IPS-15b (cell line): ENCODE data around the gene ATXN1.

Experiments
- H3K27me3 ChIP-seq: one replicate; pipeline ENCODE4 v1.6.1; 2013; ENCODE audit warnings: low read length; ENCODE audit not compliant: control insufficient read depth, insufficient read depth
- H3K36me3 ChIP-seq: one replicate; pipeline ENCODE4 v1.6.1; 2013; ENCODE audit warnings: low read length; ENCODE audit not compliant: control insufficient read depth, insufficient read depth
- H3K4me1 ChIP-seq: one replicate; pipeline ENCODE4 v1.6.1; 2013; ENCODE audit warnings: mild to moderate bottlenecking, low read length; ENCODE audit not compliant: control insufficient read depth, insufficient read depth
- H3K4me3 ChIP-seq: one replicate; pipeline ENCODE4 v1.5.1; 2013; ENCODE audit warnings: low read depth, low read length
- H3K9ac ChIP-seq: one replicate; pipeline ENCODE4 v1.6.1; 2013; ENCODE audit warnings: low read depth, mild to moderate bottlenecking, low read length
- H3K9me3 ChIP-seq: one replicate; pipeline ENCODE4 v1.6.1; 2013; ENCODE audit warnings: mild to moderate bottlenecking, low read length; ENCODE audit not compliant: control insufficient read depth, insufficient read depth

The ATXN1 gene

DNA sequence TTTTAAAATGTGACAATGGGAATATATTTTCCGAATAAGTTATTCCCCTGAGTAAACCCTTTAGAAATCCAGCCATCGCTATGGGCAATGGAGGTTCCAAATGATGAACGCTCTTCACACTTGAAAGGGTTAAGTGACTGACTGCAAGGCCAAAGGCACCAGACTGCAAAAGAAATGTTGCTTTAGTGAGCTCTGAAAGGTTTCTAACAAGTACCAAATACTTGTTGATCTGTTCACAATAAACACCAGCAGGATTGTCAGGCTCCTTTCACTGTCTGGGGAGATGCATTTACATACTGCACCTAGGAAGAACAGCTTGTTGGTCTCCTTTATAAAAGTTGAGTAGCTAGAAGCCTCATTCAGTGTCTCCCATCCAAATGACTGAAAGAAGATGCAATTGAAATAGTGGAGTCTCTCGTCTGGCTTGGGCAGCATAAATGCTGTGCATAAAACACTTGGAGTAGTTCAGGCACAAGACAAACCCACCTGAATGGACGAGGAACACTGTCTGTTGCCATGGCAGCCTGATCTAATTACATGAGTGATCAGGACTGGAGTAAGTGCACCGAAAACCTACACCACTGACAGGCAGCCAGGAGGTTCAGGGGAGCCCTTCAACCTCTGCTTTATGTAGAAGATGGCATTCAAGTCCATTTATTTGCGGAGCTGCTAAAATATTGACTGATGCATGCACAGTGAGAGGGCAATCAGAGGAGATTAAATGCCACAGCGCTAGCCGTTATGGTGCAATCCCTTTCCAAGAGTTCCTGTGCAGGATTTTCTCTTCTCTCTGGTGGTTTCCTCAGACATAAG lies 2.9 kb downstream of the ATXN1 start:
- H3K36me3 ChIP-seq = no peaks in the 10 kb centered on the region
- H3K4me1 ChIP-seq = peaks cover 13% of the 10 kb centered on the region
- no peak overlapping the region for H3K9ac ChIP-seq
- H3K4me3 ChIP-seq = peak overlapping the region; percentile 75
- peaks cover 5% of the 10 kb centered on the region for H3K27me3 ChIP-seq
- H3K9me3 ChIP-seq = no peaks in the 10 kb centered on the region

- H3K9me3 ChIP-seq = no peaks in the 10 kb centered on the region
- H3K4me3 ChIP-seq = no peak overlapping the region
- peaks cover 5% of the 10 kb centered on the region for H3K27me3 ChIP-seq
- H3K36me3 ChIP-seq = no peaks in the 10 kb centered on the region
- peaks cover 13% of the 10 kb centered on the region for H3K4me1 ChIP-seq
- no peak overlapping the region for H3K9ac ChIP-seq
Measured at GRCh38 chr6:16757332-16757731, 3.9 kb downstream of the ATXN1 start.

- H3K4me3 ChIP-seq = no peak overlapping the region
- no peaks in the 10 kb centered on the region for H3K9me3 ChIP-seq
- peaks cover 13% of the 10 kb centered on the region for H3K4me1 ChIP-seq
- peaks cover 5% of the 10 kb centered on the region for H3K27me3 ChIP-seq
- no peaks in the 10 kb centered on the region for H3K36me3 ChIP-seq
- H3K9ac ChIP-seq = no peak overlapping the region
Measured at GRCh38 chr6:16756660-16757255, 4.5 kb downstream of the ATXN1 start.

GRCh38 chr6:16755544-16755943 lies 5.7 kb downstream of the ATXN1 start:
- no peaks in the 10 kb centered on the region for H3K9me3 ChIP-seq
- no peak overlapping the region for H3K4me3 ChIP-seq
- H3K9ac ChIP-seq = no peak overlapping the region
- peaks cover 5% of the 10 kb centered on the region for H3K27me3 ChIP-seq
- H3K4me1 ChIP-seq = peaks cover 13% of the 10 kb centered on the region
- no peaks in the 10 kb centered on the region for H3K36me3 ChIP-seq

DNA sequence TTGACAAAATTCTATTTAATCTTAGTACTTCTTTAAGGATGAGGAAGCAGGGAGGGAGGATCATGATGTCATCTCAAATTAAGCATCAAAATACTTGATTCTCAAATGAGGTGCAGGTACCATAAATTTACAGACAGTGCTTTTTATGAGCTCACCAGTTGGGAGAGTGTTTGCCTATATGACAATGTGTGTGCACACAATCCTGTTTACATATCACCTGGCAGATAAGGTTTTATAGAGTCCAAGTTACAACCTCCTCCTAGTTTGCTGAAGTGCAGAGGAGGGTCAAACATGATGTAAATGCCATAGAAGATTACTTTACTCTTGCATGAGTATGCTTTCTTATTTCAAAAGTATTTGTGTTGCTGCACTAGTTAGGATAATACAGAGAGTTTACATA lies 6.4 kb downstream of the ATXN1 start:
- Histone ChIP-seq H3K9ac (no peak overlapping the region), H3K36me3 (no peaks in the 10 kb centered on the region), H3K4me3 (no peak overlapping the region), H3K4me1 (peaks cover 13% of the 10 kb centered on the region), H3K9me3 (no peaks in the 10 kb centered on the region), H3K27me3 (peaks cover 5% of the 10 kb centered on the region)

GRCh38 chr6:16754274-16754673 lies 7.0 kb downstream of the ATXN1 start:
- Histone ChIP-seq H3K27me3 (peaks cover 5% of the 10 kb centered on the region), H3K36me3 (no peaks in the 10 kb centered on the region), H3K9ac (no peak overlapping the region), H3K9me3 (no peaks in the 10 kb centered on the region), H3K4me3 (no peak overlapping the region), H3K4me1 (peaks cover 13% of the 10 kb centered on the region)

DNA sequence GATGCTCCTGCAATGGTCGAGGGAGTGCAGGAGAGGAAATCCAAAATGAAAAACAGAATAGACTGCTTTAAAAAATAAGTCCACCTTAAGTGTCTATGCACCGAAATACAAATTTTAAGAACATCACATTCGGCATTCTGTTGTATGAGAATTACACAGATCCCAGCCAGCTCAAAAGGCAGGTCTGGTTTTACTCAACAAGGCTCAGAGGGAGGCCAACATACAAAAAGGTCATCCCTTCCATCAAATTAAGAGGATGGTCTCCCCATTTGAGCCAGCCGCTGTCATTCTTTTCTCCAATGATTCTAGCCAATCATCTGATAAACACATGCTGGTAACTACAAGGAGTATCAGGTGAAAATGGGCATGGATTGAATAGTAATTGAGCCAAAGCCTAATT lies 7.9 kb downstream of the ATXN1 start:
- Histone ChIP-seq H3K4me3 (no peak overlapping the region), H3K4me1 (peaks cover 7% of the 10 kb centered on the region), H3K9me3 (no peaks in the 10 kb centered on the region), H3K27me3 (no peaks in the 10 kb centered on the region), H3K36me3 (no peaks in the 10 kb centered on the region), H3K9ac (no peak overlapping the region)

GRCh38 chr6:16752206-16752866 lies 8.9 kb downstream of the ATXN1 start:
- H3K36me3 ChIP-seq = no peaks in the 10 kb centered on the region
- no peaks in the 10 kb centered on the region for H3K4me1 ChIP-seq
- H3K9me3 ChIP-seq = no peaks in the 10 kb centered on the region
- H3K9ac ChIP-seq = no peak overlapping the region
- H3K4me3 ChIP-seq = no peak overlapping the region
- H3K27me3 ChIP-seq = no peaks in the 10 kb centered on the region

DNA sequence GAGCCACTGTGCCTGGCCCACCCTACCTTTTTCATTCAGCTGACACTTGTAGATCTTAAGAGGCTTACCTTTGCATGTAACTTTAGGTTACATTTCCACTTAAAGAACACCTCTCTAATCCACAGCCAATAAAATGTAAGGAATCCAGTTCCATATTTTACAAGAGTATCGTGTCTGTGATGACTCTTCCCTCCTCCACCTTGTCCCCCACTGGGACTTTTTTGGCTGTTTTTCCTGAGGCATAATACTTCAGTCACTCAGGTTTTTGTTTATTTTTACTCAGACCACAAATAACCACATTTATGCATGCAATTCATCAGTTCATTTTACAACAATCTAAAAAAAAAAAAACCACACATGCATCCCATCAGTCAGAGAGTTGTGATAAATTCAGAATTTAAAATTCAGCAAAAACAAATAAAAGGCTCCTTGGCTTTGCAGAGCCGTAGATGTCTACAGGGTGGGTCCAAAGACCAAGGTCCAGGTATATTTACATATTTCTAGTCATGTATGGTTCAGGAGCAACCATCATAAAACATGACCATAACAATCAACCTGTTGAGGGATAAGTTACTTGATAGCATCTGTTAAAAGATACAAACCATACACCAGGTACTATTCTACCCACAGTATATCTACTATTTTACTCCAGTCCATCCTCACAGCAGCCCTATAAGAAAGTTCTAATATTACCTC lies 9.9 kb downstream of the ATXN1 start:
- Histone ChIP-seq H3K36me3 (no peaks in the 10 kb centered on the region), H3K9me3 (no peaks in the 10 kb centered on the region), H3K9ac (no peak overlapping the region), H3K4me3 (no peak overlapping the region), H3K4me1 (no peaks in the 10 kb centered on the region), H3K27me3 (no peaks in the 10 kb centered on the region)

DNA sequence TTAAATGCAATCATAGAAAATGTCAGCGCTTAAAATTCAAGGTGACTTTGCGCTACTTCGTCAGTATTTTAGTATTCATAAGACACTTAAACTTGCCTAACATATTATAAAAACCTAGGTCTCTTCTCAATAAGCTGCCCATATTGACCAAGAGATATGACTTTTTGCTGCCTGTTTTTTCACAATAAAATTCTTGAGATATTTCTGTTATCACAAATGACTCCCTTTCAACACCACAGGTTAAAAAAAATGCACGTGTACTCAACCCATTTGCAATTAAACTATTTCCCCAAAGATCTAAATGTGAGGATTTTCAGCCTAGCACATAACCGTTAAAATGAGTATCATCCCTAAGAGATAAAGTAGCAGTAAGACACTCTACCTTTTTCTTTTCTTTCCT lies 10.7 kb downstream of the ATXN1 start:
- H3K9ac ChIP-seq = no peak overlapping the region
- no peaks in the 10 kb centered on the region for H3K4me1 ChIP-seq
- H3K4me3 ChIP-seq = no peak overlapping the region
- H3K27me3 ChIP-seq = no peaks in the 10 kb centered on the region
- H3K36me3 ChIP-seq = no peaks in the 10 kb centered on the region
- H3K9me3 ChIP-seq = no peaks in the 10 kb centered on the region

DNA sequence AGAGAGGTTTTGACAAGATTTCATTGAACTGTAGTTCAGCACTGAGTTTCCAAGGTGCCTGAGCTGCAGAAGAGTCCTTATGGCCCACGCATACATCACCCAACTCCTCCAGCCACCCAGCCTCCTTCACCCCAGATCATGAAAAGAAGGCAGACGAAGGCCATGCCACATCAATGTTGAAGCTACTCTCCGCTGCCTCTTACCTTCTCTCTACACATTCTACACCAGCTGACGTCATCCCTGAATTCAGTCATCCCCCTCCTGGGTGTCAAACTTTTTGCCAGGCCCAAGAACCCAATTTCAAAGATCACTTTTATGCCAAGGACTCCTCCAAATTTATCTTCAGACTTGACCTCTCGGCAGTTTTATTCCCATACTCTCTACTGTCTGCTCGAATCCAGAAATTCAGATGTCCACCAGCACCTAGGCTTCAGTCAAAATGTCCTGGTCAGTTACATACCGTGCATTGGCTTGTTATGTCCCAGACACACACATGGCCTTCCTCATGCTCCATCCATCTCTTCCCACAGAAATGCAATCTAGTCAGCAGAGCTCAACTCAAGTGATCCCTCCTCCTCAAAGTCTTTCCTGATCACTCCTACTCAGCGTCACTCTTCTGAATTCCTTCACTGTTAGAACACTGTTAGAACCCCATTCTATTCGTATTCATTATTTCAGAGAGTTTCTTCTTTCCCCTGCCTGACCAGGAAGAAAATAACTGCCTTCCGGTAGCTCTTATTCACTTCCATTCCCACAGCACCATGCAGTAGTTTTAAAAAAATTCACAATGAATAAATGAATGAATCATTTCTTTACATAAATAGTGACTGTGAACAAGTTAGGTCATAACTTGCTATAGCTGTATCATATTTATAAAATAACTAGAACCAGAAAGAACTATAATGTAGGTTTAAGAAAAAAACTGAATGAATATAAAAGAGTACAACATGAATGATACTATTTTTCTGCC lies 11.5 kb downstream of the ATXN1 start:
- Histone ChIP-seq H3K4me3 (no peak overlapping the region), H3K4me1 (no peaks in the 10 kb centered on the region), H3K9ac (no peak overlapping the region), H3K36me3 (no peaks in the 10 kb centered on the region), H3K9me3 (no peaks in the 10 kb centered on the region), H3K27me3 (no peaks in the 10 kb centered on the region)
